ENCODE measurements around the gene PPHLN1. TPM values are rescaled to one million over a fixed set of nuclear protein-coding genes. Genes with fewer than 3 reads are reported as not detected.

Gene PPHLN1
- total RNA-seq, 1 donor from 2014 or later = 50.3 TPM

- Mint-ChIP-seq H3K27me3 (ENCODE audit: unreplicated experiment) (no peaks in the 10 kb centered on the region), H3K27ac (ENCODE audit: unreplicated experiment) (no peak overlapping the region), H3K4me1 (ENCODE audit: unreplicated experiment) (no peaks in the 10 kb centered on the region), H3K9me3 (ENCODE audit: unreplicated experiment) (no peaks in the 10 kb centered on the region), H3K36me3 (ENCODE audit: low read depth, unreplicated experiment) (peaks cover 8% of the 10 kb centered on the region), H3K4me3 (ENCODE audit: unreplicated experiment) (no peak overlapping the region)
- DNase-seq (ENCODE audit: low spot score) = no peak
- TF ChIP-seq CTCF (IDR thresholded peaks at IDR 0.05; ENCODE audit: unreplicated experiment) = no peak
Measured at GRCh38 chr12:42396473-42397259, 70.7 kb downstream of the PPHLN1 start.

- no peak overlapping the region for H3K4me3 Mint-ChIP-seq (ENCODE audit: unreplicated experiment)
- DNase-seq (ENCODE audit: low spot score) = no peak
- peaks cover 2% of the 10 kb centered on the region for H3K4me1 Mint-ChIP-seq (ENCODE audit: unreplicated experiment)
- H3K27me3 Mint-ChIP-seq (ENCODE audit: unreplicated experiment) = no peaks in the 10 kb centered on the region
- peaks cover 8% of the 10 kb centered on the region for H3K36me3 Mint-ChIP-seq (ENCODE audit: low read depth, unreplicated experiment)
- H3K9me3 Mint-ChIP-seq (ENCODE audit: unreplicated experiment) = no peaks in the 10 kb centered on the region
- peak overlapping the region; percentile 67 for H3K27ac Mint-ChIP-seq (ENCODE audit: unreplicated experiment)
- TF ChIP-seq CTCF (IDR thresholded peaks at IDR 0.05; ENCODE audit: unreplicated experiment) = no peak
Measured at GRCh38 chr12:42402821-42403411, 76.9 kb downstream of the PPHLN1 start.

GRCh38 chr12:42407306-42407705, 81.3 kb downstream of the PPHLN1 start:
- no peaks in the 10 kb centered on the region for H3K36me3 Mint-ChIP-seq (ENCODE audit: low read depth, unreplicated experiment)
- no peak overlapping the region for H3K27ac Mint-ChIP-seq (ENCODE audit: unreplicated experiment)
- H3K4me1 Mint-ChIP-seq (ENCODE audit: unreplicated experiment) = peaks cover 21% of the 10 kb centered on the region
- no peaks in the 10 kb centered on the region for H3K9me3 Mint-ChIP-seq (ENCODE audit: unreplicated experiment)
- H3K4me3 Mint-ChIP-seq (ENCODE audit: unreplicated experiment) = no peak overlapping the region
- H3K27me3 Mint-ChIP-seq (ENCODE audit: unreplicated experiment) = no peaks in the 10 kb centered on the region
- no peak for TF ChIP-seq CTCF (IDR thresholded peaks at IDR 0.05; ENCODE audit: unreplicated experiment)
- no peak for DNase-seq (ENCODE audit: low spot score)

DNA sequence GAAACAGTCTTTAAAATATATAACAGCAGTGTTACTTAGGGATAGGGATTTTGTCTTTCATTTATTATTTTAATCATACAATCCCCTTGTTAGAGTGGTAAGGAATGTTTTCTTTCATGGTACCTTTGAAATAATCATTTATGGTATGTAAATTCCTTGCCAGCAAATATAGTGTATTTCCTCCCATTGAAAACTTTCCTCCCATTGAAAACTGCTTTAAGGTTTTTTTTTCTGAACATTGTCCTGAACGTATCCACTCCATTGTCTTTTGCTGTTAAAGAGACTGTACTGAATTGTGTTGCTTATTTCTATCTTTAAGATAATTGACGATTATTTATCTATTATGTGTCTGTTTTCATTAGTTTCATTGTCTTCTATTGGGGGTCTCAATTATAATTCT, 83.5 kb downstream of the PPHLN1 start:
- Mint-ChIP-seq H3K4me3 (ENCODE audit: unreplicated experiment) (no peak overlapping the region), H3K9me3 (ENCODE audit: unreplicated experiment) (no peaks in the 10 kb centered on the region), H3K27me3 (ENCODE audit: unreplicated experiment) (peaks cover 1% of the 10 kb centered on the region), H3K36me3 (ENCODE audit: low read depth, unreplicated experiment) (no peaks in the 10 kb centered on the region), H3K27ac (ENCODE audit: unreplicated experiment) (peak overlapping the region; percentile 96), H3K4me1 (ENCODE audit: unreplicated experiment) (peaks cover 26% of the 10 kb centered on the region)
- DNase-seq (ENCODE audit: low spot score) = no peak
- no peak for TF ChIP-seq CTCF (IDR thresholded peaks at IDR 0.05; ENCODE audit: unreplicated experiment)

- peaks cover 1% of the 10 kb centered on the region for H3K27me3 Mint-ChIP-seq (ENCODE audit: unreplicated experiment)
- no peak for TF ChIP-seq CTCF (IDR thresholded peaks at IDR 0.05; ENCODE audit: unreplicated experiment)
- peaks cover 26% of the 10 kb centered on the region for H3K4me1 Mint-ChIP-seq (ENCODE audit: unreplicated experiment)
- no peak for DNase-seq (ENCODE audit: low spot score)
- H3K4me3 Mint-ChIP-seq (ENCODE audit: unreplicated experiment) = no peak overlapping the region
- no peaks in the 10 kb centered on the region for H3K36me3 Mint-ChIP-seq (ENCODE audit: low read depth, unreplicated experiment)
- H3K27ac Mint-ChIP-seq (ENCODE audit: unreplicated experiment) = no peak overlapping the region
- no peaks in the 10 kb centered on the region for H3K9me3 Mint-ChIP-seq (ENCODE audit: unreplicated experiment)
Measured at GRCh38 chr12:42410340-42410739, 84.4 kb downstream of the PPHLN1 start.

Measured in endothelial cell (in vitro differentiated cells).